ENCODE data around the gene RFWD3. TPM values are rescaled to one million over a fixed set of nuclear protein-coding genes. Genes with fewer than 3 reads are reported as not detected.

The RFWD3 gene
- total and polyA plus RNA-seq, 2 of the 13 experiments (the other 11 are each of a cell fraction or from before 2014, with no cell fraction given), result 23.4 to 62.6 TPM

- TF ChIP-seq NONO (IDR thresholded peaks at IDR 0.05) (no peak), NONO (CRISPR knock-in tag; conservative IDR thresholded peaks at IDR 0.05) (0 out of 2 replicates have a peak, but pooled peaks have one; percentile 45), SIX4 (CRISPR knock-in tag; IDR thresholded peaks at IDR 0.05) (no peak; the same call in 1 of the 2 replicates), MATR3 (CRISPR knock-in tag; IDR thresholded peaks at IDR 0.05) (no peak), HDAC6 (IDR thresholded peaks at IDR 0.05; ENCODE audit: low read depth, low read length) (no peak), RAD21 (CRISPR knock-in tag; IDR thresholded peaks at IDR 0.05) (peak; percentile 46; the same call in 1 of the 2 replicates), U2AF1 (optimal IDR thresholded peaks at IDR 0.05; ENCODE audit: low read depth, low read length) (no peak), ZNF576 (CRISPR knock-in tag; IDR thresholded peaks at IDR 0.05) (no peak), ZNF678 (CRISPR knock-in tag; IDR thresholded peaks at IDR 0.05) (peak; percentile 86; the same call in 1 of the 2 replicates), NR3C1 (CRISPR knock-in tag; IDR thresholded peaks at IDR 0.05) (no peak), GATA4 (IDR thresholded peaks at IDR 0.05; ENCODE audit: borderline replicate concordance, low read depth) (0 out of 2 replicates have a peak, but pooled peaks have one; percentile 26), NFYB (CRISPR knock-in tag; IDR thresholded peaks at IDR 0.05) (peak; percentile 97), AKNA (CRISPR knock-in tag; IDR thresholded peaks at IDR 0.05; ENCODE audit: borderline replicate concordance) (0 out of 2 replicates have a peak, but pooled peaks have one; percentile 46), ZNF282 (IDR thresholded peaks at IDR 0.05; ENCODE audit: partially characterized antibody) (no peak), MIER2 (CRISPR knock-in tag; IDR thresholded peaks at IDR 0.05) (no peak; the same call in 1 of the 2 replicates), CENPBD1 (CRISPR knock-in tag; IDR thresholded peaks at IDR 0.05; ENCODE audit: borderline replicate concordance, low read depth) (no peak), TFDP1 (CRISPR knock-in tag; IDR thresholded peaks at IDR 0.05; ENCODE audit: borderline replicate concordance) (peak; percentile 93), ZNF724P (CRISPR knock-in tag; IDR thresholded peaks at IDR 0.05; ENCODE audit: borderline replicate concordance) (peak; percentile 58; the same call in 1 of the 2 replicates), MTERF4 (CRISPR knock-in tag; IDR thresholded peaks at IDR 0.05) (peak; percentile 85; the same call in 1 of the 2 replicates), ZNF549 (CRISPR knock-in tag; IDR thresholded peaks at IDR 0.05) (no peak), ZEB1 (IDR thresholded peaks at IDR 0.05; ENCODE audit: insufficient replicate concordance, low read depth) (no peak), ATF1 (CRISPR knock-in tag; IDR thresholded peaks at IDR 0.05) (peak; percentile 90), NRL (CRISPR knock-in tag; IDR thresholded peaks at IDR 0.05; ENCODE audit: borderline replicate concordance) (peak; percentile 86; the same call in 1 of the 2 replicates)
Measured at GRCh38 chr16:74666425-74667254, at the start of gene RFWD3 (continued).

Data from HepG2 (cell line).